MCF 10A (cell line): ENCODE measurements around the gene NUFIP2. TPM values are rescaled to one million over a fixed set of nuclear protein-coding genes. Genes with fewer than 3 reads are reported as not detected.

Experiments used
- BruUV-seq: library from RNA; stranded (reverse); fragments of 400-500 nt; replicated peaks from 2 replicates; lab custom pipeline; 2021; lab: Mats Ljungman, UMichigan
- CTCF ChIA-PET: fragments of 300-600 bp; sonication (Branson Sonifier 250); formaldehyde crosslinking; extraction: SDS; loops from one replicate; lab custom pipeline; 2021; ENCODE audit warnings: antibody characterized with exemption, inconsistent platforms; lab: Yijun Ruan, JAX
- POLR2A ChIA-PET: fragments of 300-600, 350-650 bp; sonication (Branson Sonifier 250); formaldehyde crosslinking; extraction: SDS; loops from one replicate; lab custom pipeline; 2020; ENCODE audit warnings: antibody characterized with exemption, inconsistent platforms; lab: Yijun Ruan, JAX
- DNase-seq: peaks from one replicate; pipeline ENCODE4 v3.0.0-alpha.2; 2018; ENCODE audit not compliant: unreplicated experiment
- H3K27ac Mint-ChIP-seq: one replicate; pipeline ENCODE4 v1.8.0; 2022; ENCODE audit warnings: mild to moderate bottlenecking, low read depth, mixed read lengths; ENCODE audit not compliant: unreplicated experiment
- H3K27me3 Mint-ChIP-seq: one replicate; pipeline ENCODE4 v1.8.0; 2022; ENCODE audit warnings: mixed read lengths; ENCODE audit not compliant: insufficient read depth, unreplicated experiment
- H3K36me3 Mint-ChIP-seq: one replicate; pipeline ENCODE4 v1.8.0; 2022; ENCODE audit warnings: mild to moderate bottlenecking, moderate library complexity, mixed read lengths; ENCODE audit not compliant: insufficient read depth, unreplicated experiment
- H3K4me1 Mint-ChIP-seq: one replicate; pipeline ENCODE4 v1.8.0; 2022; ENCODE audit warnings: mixed read lengths; ENCODE audit not compliant: insufficient read depth, unreplicated experiment
- H3K4me3 Mint-ChIP-seq: one replicate; pipeline ENCODE4 v1.8.0; 2022; ENCODE audit warnings: mild to moderate bottlenecking, moderate library complexity, mixed read lengths; ENCODE audit not compliant: unreplicated experiment
- H3K9me3 Mint-ChIP-seq: one replicate; pipeline ENCODE4 v1.8.0; 2022; ENCODE audit warnings: mixed read lengths; ENCODE audit not compliant: unreplicated experiment
- intact Hi-C: fragments of 100-400 bp; cut with micrococcal nuclease; formaldehyde crosslinking; loops from 2 replicates; pipeline ENCODE4 v1.14.1; 2022
- total RNA-seq: library from RNA; stranded (reverse); gene quantifications from 2 replicates; pipeline ENCODE4 v1.2.3, GENCODE V29; 2022
- TF ChIP-seq, protein P1 (sequence below): fragments of 200-600 bp; IDR thresholded peaks from one replicate; pipeline ENCODE4 v1.8.0; 2022; ENCODE audit warnings: antibody characterized with exemption, mild to moderate bottlenecking; ENCODE audit not compliant: unreplicated experiment

Gene NUFIP2
- total RNA-seq, 1 experiment from 2014 or later = 78.6 TPM

DNA sequence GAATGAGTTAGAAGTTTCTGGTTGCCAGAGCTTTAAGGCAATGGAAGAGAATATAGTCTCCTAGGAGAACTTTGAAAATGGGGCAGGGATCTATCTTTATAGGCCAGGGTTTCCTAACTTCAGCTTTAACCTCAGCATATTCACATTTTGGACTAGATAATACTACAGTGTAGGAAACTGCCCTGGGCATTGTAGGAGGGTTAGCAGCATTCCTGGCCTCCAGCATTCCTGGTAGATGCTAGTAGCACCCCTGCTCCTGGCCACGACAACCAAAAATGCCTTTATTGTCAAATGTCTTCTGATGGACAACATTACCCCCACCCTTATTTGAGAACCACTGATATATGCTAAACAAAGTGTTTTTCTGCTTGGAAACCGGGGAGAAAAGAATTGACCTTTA lies 86.0 kb downstream of the NUFIP2 start:
- no peaks in the 10 kb centered on the region for H3K4me1 Mint-ChIP-seq

More for the DNA sequence above, 86.0 kb downstream of the NUFIP2 start:
- TF ChIP-seq, protein P1, sequence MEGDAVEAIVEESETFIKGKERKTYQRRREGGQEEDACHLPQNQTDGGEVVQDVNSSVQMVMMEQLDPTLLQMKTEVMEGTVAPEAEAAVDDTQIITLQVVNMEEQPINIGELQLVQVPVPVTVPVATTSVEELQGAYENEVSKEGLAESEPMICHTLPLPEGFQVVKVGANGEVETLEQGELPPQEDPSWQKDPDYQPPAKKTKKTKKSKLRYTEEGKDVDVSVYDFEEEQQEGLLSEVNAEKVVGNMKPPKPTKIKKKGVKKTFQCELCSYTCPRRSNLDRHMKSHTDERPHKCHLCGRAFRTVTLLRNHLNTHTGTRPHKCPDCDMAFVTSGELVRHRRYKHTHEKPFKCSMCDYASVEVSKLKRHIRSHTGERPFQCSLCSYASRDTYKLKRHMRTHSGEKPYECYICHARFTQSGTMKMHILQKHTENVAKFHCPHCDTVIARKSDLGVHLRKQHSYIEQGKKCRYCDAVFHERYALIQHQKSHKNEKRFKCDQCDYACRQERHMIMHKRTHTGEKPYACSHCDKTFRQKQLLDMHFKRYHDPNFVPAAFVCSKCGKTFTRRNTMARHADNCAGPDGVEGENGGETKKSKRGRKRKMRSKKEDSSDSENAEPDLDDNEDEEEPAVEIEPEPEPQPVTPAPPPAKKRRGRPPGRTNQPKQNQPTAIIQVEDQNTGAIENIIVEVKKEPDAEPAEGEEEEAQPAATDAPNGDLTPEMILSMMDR = no peak
- H3K27ac Mint-ChIP-seq = no peak overlapping the region
- no peaks in the 10 kb centered on the region for H3K27me3 Mint-ChIP-seq
- intact Hi-C loops = no loop called here
- H3K36me3 Mint-ChIP-seq = no peaks in the 10 kb centered on the region
- ChIA-PET POLR2A (interaction anchor here (0.6 to 1.0 kb wide), 2 partner anchors 9 to 31 kb away, joined by 3 read pairs; no protein-coding TSS in a partner anchor), CTCF (interaction anchor here (0.7 to 1.9 kb wide), 3 partner anchors 11 to 69 kb away, joined by 3 to 19 read pairs (median 9); no protein-coding TSS in a partner anchor)
- DNase-seq = no peak
- H3K4me3 Mint-ChIP-seq = no peak overlapping the region
- no TSS peak for BruUV-seq
- no peaks in the 10 kb centered on the region for H3K9me3 Mint-ChIP-seq

Other genes with a start within 250 kb of the NUFIP2 start
- 24.0 and 24.8 TPM in 2 replicates for gene MYO18A, start 113.8 kb downstream of the NUFIP2 start, total RNA-seq
- gene CRYBA1, start 47.3 kb downstream of the NUFIP2 start, total RNA-seq = not detected in 2 replicates
- 68.7 and 84.2 TPM in 2 replicates for gene TAOK1, start 96.2 kb upstream of the NUFIP2 start, total RNA-seq